Islet precursor cell (in vitro differentiated cells): ENCODE results near the gene ADGRV1.
A peak's percentile ranks its signal among the peaks of the same experiment; 100 is the strongest.

Experiments
- DNase-seq: peaks from one replicate; pipeline ENCODE4 v3.0.0-alpha.2; 2018

ADGRV1 gene

GRCh38 chr5:90877049-90877448, 318.5 kb downstream of the ADGRV1 start:
- no peak for DNase-seq

- no peak for DNase-seq
Measured at GRCh38 chr5:90878081-90878480, 319.5 kb downstream of the ADGRV1 start.

GRCh38 chr5:90878549-90879196, 320.1 kb downstream of the ADGRV1 start:
- peak; percentile 54 for DNase-seq

GRCh38 chr5:90881626-90882150, 323.1 kb downstream of the ADGRV1 start:
- no peak for DNase-seq

- no peak for DNase-seq
Measured at GRCh38 chr5:90882448-90882847, 323.9 kb downstream of the ADGRV1 start.

GRCh38 chr5:90885180-90885868, 326.7 kb downstream of the ADGRV1 start:
- DNase-seq, result no peak

- no peak for DNase-seq
Measured at GRCh38 chr5:90886381-90886780, 327.8 kb downstream of the ADGRV1 start.

GRCh38 chr5:90888511-90889324, 330.1 kb downstream of the ADGRV1 start:
- DNase-seq, result no peak

- DNase-seq, result no peak
Measured at GRCh38 chr5:90889325-90889600, 330.7 kb downstream of the ADGRV1 start.

GRCh38 chr5:90890180-90890579, 331.6 kb downstream of the ADGRV1 start:
- DNase-seq, result no peak

GRCh38 chr5:90894866-90895420, 336.3 kb downstream of the ADGRV1 start:
- no peak for DNase-seq

- DNase-seq, result no peak
Measured at GRCh38 chr5:90897618-90898017, 339.0 kb downstream of the ADGRV1 start.

- no peak for DNase-seq
Measured at GRCh38 chr5:90898326-90899013, 339.9 kb downstream of the ADGRV1 start.

GRCh38 chr5:90899014-90899604, 340.5 kb downstream of the ADGRV1 start:
- DNase-seq, result no peak

- no peak for DNase-seq
Measured at GRCh38 chr5:90901261-90901660, 342.7 kb downstream of the ADGRV1 start.

- no peak for DNase-seq
Measured at GRCh38 chr5:90902170-90902569, 343.6 kb downstream of the ADGRV1 start.

- no peak for DNase-seq
Measured at GRCh38 chr5:90902651-90903386, 344.2 kb downstream of the ADGRV1 start.

- DNase-seq, result no peak
Measured at GRCh38 chr5:90909101-90909503, 350.5 kb downstream of the ADGRV1 start.

- DNase-seq, result no peak
Measured at GRCh38 chr5:90909940-90910339, 351.3 kb downstream of the ADGRV1 start.

GRCh38 chr5:90911169-90911568, 352.6 kb downstream of the ADGRV1 start:
- no peak for DNase-seq

GRCh38 chr5:90912476-90912875, 353.9 kb downstream of the ADGRV1 start:
- DNase-seq, result no peak

- no peak for DNase-seq
Measured at GRCh38 chr5:90915393-90915792, 356.8 kb downstream of the ADGRV1 start.
